Islet precursor cell (in vitro differentiated cells): Measurements from ENCODE around the gene ZNF302.
"Not testable (repeated sequence)": the region's sequence is repeated elsewhere in the genome, so short reads cannot be mapped to it uniquely, and the experiment has no call there.

Experiments
- DNase-seq: peaks from one replicate; pipeline ENCODE4 v3.0.0-alpha.2; 2018

ZNF302 gene

DNA sequence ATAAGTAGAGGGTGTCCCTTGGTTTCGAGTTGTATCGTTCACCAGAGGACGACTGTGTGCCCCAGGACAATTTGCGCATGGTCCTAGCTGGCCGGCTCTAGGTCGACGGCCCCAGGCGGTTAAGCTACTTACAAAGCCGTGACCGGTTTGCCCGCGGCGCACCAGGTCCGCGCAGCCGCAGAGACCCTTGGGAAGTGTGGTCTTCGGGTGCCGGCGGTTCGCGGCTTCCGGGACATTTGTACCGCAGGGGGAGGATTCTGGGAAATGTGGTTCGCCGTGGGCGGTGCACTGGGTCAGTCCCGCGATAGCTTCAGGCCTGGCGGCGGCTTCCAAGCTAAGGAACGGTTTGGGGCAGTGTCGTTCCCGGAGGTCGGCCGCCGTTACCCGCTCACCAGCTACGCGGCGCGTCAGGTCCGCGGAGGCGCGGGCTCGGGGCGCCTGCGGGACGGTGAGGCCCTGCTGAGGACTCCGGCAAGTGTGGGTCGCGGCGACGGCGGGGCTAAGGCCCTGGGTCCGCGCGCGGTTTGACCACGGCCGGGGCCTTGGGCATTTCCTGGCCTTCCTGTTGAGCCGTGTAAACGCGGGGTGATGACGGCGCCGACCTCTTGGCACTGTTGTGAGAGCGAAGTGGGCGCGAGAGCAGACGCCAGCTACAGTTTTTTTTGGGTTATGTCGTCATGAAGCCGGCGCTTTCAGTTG lies at the start of gene ZNF302:
Gene ZNF302, plus strand, starts transcription at position 293 of the 699 bp plus-strand sequence. CDS start 1,127 bp downstream, outside the sequence.
- peak; percentile 99 for DNase-seq

DNA sequence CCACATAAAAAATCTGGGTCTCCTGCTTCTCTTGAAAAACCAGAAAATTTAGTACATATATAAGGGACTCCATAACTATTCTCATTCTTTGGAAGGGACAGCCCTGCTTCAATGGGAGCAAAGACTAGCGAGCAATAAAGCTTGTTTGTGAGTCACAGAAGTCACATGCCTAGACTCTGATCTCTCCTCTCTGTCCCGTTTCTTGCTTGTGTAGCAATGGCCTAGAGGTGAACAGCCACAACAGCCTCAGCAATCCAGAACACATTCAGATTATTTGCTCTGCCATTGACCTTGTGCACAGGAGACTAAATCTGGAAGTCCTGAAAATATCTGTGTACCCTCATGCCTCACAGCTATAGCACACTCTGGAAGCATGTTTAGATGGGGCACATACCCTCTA lies 43.7 kb upstream of the ZNF302 start:
- DNase-seq = no peak

DNA sequence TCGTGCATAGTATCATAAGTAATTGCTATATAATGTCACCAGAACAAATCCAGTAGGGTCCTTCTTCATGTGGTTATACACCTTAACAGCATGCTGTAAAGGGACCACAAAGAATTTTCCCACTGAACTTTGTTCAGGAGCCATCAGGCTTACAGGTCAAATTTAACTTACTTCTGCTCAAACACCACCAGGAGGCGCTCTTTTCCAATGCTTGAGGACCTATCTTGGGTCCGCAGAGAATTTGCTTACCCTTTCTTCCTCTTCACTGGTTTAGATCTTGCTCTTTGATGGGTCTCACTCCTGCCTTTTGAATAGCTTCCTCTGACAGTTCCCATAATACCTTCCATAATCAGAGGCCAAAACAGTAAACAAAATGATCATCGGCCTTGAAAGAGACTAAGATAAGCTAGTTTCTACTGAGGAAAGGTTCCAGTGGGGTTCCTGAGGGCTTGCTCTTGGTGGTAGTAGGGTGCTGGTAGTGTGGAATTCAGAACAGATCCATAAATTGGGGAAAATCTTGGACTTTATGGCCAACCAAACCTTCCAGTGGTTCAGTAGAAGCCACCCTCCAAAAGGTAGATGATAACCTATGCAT lies 37.9 kb upstream of the ZNF302 start:
- no peak for DNase-seq

DNA sequence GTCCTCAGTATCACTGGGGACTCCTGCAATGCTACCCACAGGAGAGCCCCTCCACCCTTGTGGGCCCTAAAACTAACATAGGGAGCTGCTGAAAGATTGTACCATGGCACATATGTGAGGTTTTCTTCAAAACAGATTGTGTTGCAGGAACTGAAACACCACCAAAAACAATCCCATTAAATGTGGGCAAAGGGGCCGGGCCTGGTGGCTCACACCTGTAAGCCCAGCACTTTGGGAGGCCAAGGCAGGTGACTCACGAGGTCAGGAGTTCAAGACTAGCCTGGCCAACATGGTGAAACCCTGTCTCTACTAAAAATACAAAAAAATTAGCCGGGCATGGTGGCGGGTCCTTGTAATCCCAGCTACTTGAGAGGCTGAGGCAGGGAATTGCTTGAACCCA lies 35.2 kb upstream of the ZNF302 start:
- no peak for DNase-seq

DNA sequence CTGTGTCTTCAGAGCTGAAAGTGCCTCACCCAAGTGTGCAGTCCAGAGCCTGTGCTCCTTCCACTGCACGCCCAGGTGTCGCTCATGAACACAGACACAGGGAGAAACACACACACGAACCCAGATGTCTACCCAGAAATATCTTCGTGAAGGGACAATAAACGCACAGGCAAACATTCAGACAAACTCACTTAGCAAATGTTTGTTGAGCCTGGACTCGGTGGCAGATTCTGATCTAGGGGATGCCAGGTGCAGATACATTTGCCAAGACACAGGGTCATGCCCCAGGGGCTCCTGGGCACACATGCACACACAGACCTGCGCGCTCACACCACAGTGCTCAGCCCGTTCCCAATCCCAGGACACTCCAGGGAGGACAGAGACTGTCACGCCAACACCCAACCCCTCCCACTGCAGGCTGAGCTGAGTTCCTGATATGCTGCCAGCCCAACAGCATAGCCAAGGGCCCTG lies 32.5 kb upstream of the ZNF302 start:
- DNase-seq = no peak

DNA sequence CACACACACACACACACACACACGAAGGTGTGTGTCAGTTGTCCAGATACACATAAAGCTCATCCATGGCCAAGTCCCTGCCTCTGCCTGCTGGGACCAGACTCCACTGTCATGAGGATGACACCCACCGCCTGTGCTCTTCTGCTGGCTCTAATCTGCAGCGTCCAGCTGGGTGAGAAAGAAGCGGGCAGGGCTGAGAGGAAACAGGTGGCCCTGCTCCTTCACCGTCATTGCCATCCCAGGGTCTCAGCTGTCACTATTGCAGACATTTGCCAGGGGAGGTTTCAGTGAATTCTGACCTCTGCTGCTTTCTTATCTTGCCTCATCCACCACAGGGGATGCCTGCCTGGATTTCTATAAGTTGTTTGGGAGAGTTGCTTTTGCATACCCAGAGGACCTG lies 31.9 kb upstream of the ZNF302 start:
- DNase-seq = no peak

DNA sequence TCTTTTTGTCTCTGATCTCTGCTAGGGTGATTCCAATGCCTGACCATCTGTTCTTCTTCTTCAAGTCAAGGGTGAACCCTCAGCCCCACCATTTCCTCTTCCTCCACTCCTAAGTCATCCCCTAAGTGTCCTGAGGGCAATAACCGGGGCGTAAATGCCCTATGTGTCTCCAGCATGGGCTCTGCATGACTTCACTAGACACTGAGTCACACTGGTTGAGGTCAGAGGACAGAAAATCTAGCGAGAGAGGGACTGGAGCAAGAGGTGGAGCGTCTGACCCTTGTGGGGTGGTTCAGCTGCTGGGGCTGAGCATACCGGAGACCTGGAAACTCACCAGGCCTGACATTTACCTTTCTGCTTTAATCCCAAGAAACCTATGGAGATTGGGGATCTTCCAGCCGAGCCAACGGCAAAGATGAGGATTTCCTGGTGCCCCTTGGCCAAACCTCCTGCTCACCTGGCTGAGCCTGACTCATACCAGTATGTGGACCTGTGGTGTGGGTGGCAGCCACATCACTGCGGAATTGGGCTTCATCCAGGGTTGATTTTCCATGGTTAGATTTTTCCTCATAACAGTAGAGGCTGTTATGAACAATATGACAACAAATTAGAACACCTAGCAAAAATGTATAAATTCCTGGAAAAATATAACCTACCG lies 27.5 kb upstream of the ZNF302 start:
- no peak for DNase-seq

DNA sequence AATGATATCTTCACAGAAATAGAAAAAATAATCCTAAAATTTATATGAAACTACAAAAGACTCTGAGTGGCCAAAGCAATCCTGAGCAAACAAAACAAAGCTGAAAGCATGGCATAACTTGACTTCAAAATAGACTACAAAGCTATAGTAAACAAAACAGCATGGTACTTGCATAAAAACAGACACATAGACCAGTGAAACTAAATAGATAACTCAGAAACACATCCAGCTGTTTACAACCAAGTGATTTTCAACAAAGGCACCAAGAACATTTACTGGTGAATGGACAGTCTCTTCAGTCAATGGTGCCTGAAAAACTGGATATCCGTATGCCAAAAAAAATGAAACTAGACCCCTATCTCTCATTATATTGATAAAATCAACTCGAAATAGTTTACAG lies 25.7 kb upstream of the ZNF302 start:
- no peak for DNase-seq

DNA sequence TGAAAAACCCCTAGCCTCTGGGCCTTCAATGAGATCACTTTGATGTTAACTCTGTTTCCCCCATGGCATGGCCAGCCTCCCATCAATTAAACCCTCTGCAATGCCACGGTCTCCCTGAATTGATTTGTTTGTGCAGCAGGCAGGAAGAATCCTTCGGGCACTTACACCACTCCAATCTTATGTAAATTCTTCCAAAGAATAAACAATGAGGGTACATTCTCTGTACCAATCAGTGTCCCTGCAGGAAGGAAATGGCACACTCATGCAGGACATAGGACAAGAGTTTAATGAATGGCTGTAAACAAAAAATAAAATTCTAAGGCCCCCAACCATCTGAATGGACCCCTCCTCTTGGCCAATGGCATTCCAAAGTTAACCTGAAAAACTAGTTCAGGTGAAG lies 22.7 kb upstream of the ZNF302 start:
- DNase-seq = no peak

DNA sequence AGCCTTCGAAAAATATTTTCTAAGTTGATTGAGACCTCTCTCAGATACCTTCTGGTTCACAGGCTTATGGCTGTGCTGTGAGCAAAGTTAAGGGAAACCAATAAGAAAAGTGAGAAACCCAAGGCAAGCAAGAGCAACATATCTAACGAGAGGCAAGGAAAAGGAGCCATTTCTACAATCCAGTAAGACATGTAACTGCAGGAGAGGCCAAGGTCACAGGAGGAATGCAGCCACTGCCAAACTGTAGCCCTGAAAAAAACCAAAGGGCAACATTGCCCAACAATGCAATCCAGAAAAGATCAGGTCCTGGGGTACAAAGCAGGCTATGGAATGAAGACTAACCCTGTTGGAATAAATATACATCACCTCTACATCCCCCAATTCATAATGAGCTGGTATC lies 21.8 kb upstream of the ZNF302 start:
- DNase-seq = no peak

DNA sequence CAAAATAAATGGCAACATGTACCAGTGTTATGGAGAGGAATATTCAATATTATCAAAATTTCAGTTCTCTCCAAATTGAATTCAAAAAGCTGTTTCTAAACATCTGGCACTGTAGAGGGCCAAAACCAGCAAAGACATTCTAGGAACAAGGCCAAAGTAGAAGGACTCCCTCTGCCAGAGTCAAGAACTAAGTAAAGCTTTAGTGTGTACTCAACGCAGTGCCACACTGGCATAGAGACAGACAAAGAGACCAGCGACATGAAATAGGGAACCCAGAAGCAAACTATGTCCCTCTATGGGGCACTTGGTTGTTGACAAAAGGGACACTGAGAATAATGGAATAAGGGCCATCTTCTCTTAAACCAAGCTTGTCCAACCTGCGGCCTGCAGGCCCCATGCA lies 16.1 kb upstream of the ZNF302 start:
- no peak for DNase-seq

DNA sequence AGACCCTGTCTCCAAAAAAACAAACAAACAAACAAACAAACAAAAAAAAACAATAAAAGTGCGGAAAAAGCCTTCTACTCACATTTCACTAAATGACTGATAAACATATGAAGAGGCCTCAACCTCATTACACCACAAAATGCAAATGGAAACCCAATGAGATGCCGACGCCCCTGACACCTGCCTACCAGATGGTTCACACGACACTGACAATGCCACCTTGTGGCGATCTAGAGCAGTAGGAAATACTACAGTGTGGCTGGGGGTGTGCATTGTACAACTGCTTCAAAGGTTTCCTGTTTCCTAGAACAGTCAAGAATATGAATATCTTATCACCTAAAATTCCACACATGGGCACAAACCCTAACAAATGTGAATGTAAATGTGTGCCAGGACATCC lies 14.6 kb upstream of the ZNF302 start:
- no peak for DNase-seq

DNA sequence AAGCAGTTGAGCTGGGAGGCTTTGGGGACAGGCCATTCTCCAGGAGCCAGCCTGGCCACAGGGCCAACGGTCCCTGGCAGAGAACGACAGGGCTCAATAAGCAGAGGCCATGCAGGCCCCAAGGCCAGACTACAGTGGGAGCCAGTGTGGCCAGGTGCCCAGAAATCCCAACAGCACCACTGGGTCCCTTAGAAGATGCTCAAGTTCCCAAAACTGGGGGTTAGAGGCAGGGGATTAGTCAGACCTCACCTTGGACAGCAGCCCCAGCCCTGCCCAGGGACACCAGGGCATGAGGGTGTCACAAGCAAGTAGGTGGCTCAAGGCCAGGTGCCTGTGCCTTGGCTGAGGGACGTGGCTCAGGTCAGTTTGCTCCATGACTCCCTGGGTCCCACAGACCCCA lies 13.3 kb upstream of the ZNF302 start:
- DNase-seq = no peak

DNA sequence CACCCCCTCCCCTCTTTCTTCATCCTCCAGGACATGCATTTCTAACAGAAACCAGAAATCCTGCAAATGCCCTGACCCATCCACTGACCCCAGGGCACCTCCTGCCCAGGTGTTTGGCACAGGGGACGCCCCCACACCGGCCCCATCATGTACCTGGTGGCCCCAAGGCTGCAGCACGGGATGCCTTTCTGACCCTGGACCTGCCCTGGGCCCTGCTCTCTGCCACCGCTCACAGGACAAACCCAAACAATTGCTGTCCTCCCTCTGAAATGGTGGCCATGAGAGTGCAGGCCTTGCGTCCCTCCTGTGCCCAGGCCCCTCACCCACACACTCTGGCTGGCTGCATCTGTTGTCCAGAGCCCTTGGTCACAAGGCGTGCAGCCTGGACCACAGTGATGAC lies 12.6 kb upstream of the ZNF302 start:
- DNase-seq = no peak

DNA sequence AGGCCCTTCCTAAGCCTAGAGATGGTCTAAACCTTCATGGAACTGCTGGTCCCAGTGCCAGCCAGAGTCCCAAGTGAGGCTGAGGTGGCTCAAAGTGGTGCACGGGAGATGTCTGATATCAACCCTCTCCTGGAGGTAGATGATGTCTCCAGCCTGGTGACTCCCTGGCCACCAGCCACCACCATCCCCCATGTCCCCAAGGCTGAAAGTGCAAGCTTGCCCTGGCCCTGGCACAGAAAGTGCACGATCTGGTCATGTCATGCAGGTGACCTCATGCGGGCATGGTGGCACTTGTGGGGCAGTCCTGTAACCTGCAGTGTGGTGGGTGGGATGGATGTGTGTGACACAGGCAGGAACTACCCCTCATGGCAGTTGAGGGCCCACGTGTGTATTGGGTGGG lies 12.2 kb upstream of the ZNF302 start:
- DNase-seq = not testable (repeated sequence)

DNA sequence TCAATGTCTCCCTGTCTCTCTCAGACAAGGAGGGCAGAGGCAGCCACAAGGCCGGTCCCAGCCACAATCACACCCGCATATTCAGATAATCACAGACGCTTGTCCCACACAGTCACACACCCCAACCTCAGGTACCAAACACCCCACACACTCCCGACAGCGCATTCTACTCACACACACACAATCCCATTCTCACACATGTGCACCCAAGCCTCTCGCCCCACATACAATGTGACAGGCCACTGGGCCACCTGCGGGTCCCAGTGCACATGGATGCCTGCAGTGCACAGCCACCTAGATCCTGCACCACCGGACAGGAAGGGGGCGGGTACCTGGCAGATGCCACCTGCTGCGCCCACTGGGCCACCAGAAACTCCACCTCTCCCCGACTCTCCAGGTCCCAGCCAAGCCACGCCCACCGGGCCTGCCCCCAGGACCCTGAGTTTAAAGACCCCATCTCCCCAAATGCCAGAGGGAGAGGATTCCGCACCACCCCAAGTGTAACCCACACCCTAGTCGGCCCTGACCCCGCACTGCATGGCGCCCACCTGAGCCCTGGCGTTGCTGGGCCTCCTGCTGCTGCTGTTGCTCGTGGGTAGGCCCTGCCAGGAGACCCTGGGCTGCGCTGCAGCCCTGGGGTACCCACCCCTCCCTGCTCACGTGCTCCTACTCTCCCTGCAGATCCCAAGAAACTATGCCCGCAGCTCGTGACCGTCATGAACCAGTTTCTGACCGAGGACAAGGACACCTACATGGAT lies 11.1 kb upstream of the ZNF302 start:
- no peak for DNase-seq

DNA sequence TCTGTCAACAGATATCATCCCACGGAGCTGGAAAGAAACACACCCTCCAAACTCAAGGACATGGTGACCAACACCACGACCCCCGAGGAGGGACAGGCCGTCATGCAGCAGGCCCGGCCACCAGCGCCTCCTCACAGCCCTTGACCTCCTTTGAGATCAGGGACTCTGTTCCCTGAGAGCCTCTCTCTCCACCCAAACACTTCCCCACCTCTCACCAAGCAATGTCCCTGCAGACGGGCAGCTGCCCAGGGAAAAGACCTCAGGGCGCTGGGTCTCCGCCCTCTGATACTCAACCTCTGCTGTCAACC lies 10.6 kb upstream of the ZNF302 start:
- DNase-seq = no peak

DNA sequence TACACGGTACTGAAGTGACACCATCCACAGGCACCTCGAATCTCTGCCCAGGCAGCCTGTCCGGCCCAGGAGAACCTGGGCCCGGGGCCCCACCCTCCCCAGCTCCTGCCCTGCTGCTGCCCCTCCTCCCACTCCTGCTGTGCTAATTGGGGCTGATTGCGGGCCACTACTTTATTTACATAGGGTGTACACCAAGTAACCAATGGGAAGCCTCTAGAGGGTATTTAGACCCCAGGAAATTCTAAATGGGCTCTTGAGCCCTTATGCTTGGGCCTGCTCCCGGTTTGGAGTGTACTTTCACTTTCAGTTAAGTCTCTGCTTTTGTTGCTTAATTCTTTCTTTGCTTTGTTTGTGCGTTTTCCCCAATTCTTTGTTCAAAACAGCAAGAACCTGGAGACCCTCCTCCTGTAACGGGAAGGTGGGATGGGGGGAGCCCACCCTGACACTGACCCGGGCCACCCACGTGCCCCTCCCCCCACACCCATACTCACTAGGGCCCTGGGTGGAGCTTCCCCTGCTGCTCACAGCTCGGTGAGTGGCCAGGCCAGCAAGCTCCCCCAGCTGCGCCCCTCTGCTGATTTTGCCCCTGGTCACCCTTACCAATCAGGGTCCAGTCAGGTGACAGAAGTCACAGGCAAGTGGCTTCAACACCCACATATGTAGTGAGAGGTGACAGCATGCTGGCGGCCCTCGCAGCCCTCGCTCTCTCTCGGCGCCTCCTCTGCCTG lies 10.0 kb upstream of the ZNF302 start:
- DNase-seq = no peak

DNA sequence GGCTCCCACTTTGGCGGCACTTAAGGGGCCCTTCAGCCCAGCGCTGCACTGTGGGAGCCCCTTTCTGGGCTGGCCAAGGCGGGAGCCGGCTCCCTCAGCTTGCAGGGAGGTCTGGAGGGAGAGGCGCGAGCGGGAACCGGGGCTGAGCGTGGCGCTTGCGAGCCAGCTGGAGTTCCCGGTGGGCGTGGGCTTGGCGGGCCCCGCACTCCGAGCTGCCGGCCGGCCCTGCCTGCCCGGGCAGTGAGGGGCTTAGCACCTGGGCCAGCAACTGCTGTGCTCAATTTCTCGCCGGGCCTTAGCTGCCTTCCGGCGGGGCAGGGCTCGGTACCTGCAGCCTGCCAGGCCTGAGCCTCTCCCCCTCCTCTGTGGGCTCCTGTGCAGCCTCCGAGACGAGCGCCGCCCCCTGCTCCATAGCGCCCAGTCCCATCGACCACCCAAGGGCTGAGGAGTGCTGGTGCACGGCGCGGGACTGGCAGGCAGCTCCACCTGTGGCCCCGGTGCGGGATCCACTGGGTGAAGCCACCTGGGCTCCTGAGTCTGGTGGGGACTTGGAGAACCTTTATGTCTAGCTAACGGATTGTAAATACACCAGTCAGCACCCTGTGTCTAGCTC lies 9.3 kb upstream of the ZNF302 start:
- DNase-seq = not testable (repeated sequence)

DNA sequence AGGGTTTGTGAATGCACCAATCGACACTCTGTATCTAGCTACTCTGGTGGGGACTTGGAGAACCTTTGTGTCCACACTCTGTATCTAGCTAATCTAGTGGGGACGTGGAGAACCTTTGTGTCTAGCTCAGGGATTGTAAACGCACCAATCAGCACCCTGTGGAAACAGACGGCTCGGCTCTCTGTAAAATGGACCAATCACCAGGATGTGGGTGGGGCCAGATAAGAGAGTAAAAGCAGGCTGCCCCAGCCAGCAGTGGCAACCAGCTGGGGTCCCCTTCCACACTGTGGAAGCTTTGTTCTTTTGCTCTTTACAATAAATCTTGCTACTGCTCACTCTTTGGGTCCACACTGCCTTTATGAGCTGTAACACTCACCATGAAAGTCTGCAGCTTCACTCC lies 8.8 kb upstream of the ZNF302 start:
- DNase-seq = not testable (repeated sequence)

DNA sequence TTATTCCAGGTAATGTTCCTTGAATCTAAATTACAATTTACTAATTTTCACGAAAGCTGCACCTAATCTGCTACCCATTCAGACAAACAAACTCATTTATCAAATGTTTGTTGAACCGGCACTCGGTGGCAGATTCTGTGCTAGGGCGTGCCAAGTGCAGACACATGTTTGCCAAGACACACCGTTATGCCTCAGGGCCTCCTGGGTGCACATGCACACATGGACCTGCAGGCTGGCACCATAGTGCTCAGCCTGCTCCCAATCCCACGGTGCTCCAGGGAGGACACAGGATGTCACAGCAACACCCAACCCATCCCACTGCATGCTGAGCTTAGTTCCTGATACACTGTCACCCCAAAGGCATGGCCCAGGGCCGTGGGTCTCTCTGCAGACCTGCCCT lies 8.2 kb upstream of the ZNF302 start:
- no peak for DNase-seq

DNA sequence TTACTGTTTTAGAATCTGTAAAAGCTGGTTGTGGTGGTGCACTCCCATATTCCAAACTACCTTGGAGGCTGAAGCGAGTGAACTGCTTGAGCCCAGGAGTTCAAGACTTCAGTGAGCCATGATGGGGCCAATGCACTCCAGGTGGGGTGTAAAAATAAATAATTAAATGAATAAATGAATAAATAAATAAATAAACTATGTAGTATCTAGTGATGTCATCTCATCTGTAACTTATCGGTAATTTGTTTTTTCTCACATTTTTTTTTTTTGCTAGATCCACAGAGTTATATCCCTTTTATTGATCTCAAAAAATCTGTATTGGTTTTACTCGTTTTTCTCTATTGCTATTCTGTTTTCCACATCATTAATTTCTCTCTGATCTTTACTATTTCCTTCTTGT lies 5.5 kb upstream of the ZNF302 start:
- DNase-seq = no peak

DNA sequence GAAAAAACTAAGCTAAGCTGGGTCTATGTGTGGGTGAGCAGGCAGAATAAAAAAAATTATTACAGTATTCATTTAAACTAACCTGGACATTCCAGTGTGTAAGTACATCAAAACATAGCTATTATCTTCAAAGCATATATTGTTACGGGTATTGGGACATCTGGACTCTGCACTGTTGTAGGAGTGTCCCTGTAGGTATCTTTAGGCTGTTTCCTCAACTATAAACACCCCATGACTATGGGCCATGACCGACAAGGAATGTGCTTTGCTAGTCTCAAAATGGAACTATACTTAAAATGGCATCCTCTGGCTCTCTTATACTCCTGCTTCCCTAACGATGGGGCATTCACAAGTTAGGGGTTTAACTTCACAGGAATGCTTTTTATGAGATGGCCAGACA lies 3.9 kb upstream of the ZNF302 start:
- no peak for DNase-seq
